ENCODE data around the gene SPATA24.
"Not testable (repeated sequence)": the region's sequence is repeated elsewhere in the genome, so short reads cannot be mapped to it uniquely, and the experiment has no call there.

Gene SPATA24

DNA sequence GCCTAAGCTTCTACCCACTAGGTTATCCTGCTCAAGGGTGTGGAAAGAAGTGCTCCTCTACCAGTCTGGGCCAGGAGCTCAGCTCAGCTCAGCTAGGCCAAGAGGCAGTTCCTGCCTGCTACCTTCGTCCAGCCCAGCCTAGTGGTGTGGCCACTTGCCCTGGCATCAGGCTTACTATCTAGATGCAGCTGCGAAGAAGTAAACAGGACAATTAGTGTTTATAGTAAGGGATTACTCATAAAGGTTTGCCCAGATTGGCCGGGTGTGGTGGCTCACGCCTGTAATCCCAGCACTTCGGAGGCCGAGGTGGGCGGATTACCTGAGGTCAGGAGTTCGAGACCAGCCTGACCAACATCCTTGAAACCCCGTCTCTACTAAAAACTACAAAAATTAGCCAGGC lies 12.8 kb upstream of the SPATA24 start:
- DNase-seq (ENCODE audit: low spot score), result no peak

DNA sequence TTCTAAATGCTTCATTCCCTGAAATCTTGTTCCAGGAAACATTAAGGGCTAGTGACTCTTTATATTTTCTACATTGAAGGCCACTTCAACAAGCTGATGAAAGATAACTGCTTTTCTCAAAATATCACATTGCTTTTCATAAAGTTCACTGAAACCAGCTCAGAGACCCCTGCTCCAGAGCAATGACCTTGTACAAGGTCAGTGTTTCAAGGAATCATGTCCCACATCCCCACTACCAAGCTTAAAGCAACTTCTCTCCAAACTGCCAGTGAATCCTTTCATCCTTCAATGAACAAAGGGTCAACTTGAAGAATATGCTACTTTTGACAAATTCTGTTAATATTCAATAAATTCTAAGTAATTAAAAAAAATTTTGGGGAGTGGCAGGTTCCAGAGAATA lies 12.0 kb upstream of the SPATA24 start:
- DNase-seq (ENCODE audit: low spot score), result no peak

DNA sequence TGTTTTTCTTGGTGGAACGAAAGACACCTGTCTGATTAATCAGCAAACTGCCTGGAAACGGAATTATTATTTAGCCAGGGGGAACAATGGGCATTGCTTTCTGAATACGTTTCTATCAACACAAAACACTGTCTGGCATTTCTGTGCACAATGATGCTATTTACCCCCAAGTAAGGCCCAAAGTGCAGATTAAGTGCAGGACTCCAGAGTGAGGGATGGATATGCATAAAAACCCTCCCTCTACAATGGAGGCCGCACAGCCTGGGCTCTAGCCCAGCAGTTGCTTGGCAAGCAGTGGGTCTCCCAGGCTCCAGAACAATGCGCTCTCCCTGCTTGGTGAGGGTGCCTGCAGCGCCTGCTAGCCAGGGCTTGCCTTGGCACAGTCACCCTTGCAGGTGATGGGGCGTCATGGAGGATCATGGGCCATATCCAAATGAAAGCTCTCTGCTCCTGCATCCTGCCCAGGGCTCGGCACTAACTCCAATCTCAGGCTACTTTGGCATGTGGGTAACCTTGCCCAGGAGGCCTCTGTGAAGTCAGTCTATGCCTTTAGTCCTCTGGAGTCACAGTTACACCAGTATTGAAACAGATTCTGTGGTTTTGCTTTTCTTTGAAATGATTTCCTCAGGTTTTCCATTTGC lies 11.5 kb upstream of the SPATA24 start:
- DNase-seq (ENCODE audit: low spot score), result no peak

- DNase-seq (ENCODE audit: low spot score), result no peak
These were observed 10.8 kb upstream of the SPATA24 start for GRCh38 chr5:139414581-139415130.

GRCh38 chr5:139413963-139414362 lies 10.1 kb upstream of the SPATA24 start:
- no peak for DNase-seq (ENCODE audit: low spot score)

DNA sequence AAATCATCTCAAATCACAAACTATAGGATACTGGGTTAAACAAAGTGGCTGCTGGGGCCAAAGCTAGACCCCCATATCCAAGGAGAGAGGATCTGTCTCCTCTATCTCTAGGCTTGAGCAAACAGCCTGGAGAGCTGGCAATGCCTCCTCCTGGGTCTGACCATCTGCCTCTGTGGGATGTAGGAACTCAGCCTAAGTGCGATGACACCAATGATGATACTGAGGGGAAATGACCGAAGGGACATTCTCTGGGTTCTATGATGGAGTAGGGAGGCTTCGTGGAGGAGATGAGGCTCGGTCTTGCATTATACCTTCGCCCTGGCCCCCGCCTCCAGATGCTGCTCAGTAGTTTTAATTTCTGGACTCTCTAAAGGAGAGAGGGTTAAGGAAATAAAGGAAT lies 9.3 kb upstream of the SPATA24 start:
- no peak for DNase-seq (ENCODE audit: low spot score)

DNA sequence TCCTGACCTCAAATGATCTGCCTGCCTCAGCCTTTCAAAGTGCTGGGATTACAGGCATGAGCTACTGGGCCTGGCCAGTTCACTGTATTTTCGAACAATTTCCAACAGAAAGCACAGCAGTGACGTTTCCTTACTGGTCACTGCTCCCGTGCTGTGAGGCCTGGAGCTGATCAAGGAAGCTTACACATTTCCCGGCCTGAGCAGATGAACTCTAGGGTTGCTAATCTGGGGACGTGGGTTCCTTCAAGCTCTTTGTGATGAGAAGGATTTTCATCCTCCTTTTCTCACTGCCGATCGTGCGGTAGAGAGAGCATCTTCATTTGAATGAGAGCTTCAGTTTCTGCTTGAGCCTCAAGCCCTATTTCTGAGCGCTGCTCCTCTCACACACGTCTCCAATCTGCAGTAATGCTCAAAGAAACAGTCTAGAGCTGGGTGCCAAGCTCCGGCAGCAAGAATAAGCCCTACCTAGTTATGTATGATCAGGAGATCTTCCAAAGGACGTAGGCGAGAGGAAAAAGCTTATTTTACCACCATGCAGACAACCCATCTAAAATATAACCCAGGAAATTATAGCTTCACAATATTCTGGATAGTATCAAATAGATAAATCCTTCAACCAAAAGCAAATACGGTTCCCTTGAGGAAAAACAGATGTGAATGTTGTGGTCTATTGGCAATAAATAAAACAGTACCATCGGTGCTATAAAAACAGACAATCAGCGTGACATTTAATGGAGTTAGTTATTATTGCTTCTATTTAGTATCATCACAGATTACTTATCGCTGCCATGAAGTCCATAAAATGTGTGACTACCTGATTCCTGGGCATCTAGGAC lies 7.3 kb upstream of the SPATA24 start:
- DNase-seq (ENCODE audit: low spot score), result no peak

DNA sequence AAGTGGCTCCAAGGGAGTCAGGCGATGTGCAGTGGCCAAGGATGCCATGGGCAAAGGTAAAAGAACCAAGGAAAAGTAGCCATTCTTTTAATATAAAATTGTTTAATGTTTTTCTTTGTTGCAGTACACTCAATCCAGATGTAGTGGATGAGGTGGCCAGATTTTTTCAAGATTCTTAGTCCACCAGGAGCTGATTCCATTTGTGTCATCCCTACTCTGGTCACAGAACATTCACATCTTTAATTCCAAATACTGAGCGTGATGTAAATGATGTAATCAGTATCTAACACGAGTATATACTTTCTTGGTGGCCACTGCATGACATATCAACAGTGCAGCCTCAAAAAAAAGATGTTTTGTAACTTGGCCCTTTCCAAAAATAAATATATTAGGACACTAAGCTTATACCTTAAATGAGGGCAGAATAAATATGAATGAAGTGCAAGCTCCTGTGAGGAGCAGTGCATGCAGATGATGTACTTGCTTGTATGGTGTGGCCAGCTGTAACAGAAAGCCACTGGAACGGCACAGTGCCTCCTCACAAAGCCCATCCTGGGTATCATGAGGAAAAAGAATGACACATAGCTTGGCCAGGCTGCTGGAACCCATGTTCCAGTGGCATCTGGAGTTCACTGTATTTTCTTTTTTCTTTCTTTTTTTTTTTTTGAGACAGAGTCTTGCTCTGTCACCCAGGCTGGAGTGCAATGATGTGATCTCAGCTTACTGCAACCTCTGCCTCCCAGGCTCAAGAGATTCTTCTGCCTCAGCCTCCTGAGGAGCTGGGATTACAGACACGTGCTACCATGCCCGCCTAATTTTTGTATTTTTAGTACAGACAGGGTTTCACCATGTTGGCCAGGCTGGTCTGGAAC lies 6.5 kb upstream of the SPATA24 start:
- no peak for DNase-seq (ENCODE audit: low spot score)

DNA sequence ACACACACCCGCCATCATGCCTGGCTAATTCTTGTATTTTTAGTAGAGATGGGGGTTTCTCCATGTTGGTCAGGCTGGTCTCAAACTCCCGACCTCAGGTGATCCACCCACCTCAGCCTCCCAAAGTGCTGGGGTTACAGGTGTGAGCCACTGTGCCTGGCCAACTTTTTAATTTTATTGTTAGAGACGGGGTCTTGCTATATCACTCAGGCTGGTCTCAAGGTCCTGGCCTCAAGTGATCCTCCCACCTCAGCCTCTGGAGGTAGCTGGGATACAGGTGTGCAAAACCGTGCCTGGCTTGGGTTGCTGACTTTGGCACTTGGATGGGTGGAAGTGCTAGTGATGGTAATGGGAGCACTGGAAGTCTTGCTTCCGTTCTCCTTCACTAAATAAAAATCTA lies 5.2 kb upstream of the SPATA24 start:
- not testable (repeated sequence) for DNase-seq (ENCODE audit: low spot score)

GRCh38 chr5:139408191-139408590 lies 4.3 kb upstream of the SPATA24 start:
- DNase-seq (ENCODE audit: low spot score), result no peak

GRCh38 chr5:139407517-139407916 lies 3.6 kb upstream of the SPATA24 start:
- no peak for DNase-seq (ENCODE audit: low spot score)

DNA sequence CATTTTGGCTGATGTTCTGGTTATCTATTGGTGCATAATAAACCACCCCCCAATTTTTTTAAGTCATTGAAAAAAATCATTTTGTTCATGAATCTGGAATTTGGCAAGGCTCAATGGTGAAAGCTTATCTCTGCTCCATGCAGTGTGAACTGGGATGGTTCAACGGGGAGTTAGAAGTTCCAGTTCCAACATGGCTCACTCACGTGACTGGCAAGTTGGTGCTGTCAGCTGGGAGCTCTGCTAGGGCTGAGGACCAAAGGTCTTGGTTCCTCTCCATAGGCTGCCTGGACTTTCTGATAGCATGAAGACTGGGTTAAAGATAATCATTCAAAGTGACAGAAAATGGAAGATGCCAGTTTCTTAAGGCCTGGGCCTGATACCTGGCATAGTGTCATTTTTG lies 3.1 kb upstream of the SPATA24 start:
- no peak for DNase-seq (ENCODE audit: low spot score)

DNA sequence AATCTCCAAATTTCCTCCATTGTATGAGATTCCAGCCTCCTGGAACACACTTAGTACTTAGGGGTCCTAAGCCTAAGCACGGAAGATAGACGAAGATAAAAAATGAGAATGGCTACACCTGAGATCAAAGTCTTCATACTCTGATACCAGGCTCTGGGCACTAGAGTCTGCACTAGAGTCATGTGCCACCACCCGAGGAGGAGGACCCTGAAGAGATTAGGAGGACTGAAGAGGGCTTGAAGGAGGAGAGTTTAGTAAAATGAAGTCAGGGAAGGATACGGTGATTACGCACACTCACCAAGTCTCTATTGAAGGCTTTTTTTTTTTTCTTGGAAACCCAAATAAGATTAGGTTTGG lies 573 bp upstream of the SPATA24 start:
- DNase-seq (ENCODE audit: low spot score), result no peak

- DNase-seq (ENCODE audit: low spot score), result no peak
These were observed 487 bp downstream of the SPATA24 start for GRCh38 chr5:139403418-139403786.

DNA sequence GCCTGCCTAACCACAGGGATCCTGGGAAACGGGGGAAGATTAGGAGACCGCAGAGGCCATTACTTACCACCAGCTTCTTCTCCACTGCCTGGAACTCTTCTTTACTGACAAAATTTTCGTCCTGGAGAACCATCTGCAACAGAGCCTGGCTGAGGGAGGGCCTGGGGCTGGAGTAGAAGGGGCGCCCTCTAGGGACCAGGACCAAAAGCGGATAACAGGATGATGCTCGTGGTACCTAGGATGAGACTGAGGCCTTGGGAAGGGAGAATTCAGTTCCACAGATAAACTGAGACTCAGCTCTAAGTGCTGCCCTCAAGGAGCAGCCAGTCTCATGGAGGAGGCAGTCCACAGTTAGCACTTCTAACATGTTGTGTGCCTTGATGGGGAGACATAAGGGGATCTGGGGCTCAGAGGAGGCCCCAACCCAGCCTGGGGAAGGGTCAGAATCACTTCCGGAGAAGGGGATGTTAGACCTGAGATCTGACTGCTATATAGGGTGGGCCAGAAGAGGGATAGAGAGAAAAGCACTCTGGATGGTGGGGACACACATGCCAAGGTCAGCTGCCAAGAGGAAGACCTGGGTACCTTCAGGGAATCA lies 1.2 kb downstream of the SPATA24 start:
- DNase-seq (ENCODE audit: low spot score), result peak; percentile 23

GRCh38 chr5:139401546-139401945 lies 2.3 kb downstream of the SPATA24 start:
- DNase-seq (ENCODE audit: low spot score), result no peak

DNA sequence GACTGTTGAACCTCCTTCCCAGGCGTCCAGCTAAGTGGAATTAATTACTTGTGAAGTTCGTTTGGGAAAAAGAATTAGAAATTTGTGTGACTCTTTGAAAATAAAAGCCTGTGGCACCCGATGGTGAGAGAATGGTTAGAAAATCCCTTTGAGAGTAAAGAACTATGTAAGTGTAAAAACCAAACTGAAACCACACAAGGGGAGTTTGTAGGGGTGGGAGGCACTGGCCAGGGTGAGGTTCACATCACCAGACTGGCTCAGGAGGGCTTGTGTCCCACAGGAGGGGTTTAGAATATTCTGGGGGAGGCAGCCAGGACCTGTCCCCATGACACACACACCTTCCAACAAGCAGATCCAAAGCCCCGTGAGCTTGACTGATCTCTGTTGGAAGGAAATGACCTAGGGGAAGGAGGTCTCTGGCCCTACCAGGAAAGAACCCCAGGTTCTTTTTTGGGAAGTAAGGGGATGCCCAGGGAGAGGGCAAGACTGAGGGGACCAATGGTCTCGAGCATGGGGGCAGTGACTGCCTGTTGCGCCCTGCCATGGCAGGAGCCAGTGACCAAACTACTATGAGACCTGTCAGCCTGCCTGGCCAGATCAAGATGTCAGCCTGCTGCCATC lies 4.3 kb downstream of the SPATA24 start:
- no peak for DNase-seq (ENCODE audit: low spot score)

DNA sequence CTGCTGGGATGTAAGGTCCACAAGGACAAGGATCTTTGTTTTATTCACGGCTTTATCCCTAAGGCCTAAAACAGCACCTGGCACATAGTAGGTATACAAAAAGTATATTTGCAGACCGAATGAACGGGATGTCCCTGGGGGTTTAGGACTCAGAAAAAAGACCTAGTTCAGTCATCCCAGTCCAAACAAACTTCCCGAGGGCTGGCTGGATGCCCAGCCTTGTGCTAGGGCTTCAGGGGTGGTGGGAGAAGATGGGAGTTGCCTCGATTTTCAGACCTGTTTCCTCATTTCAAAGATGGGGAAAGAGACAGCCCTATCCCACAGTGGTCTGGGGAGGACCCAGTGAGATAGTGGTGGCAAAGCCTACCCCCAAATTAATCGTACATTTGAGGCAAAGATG lies 6.0 kb downstream of the SPATA24 start:
- DNase-seq (ENCODE audit: low spot score), result no peak

DNA sequence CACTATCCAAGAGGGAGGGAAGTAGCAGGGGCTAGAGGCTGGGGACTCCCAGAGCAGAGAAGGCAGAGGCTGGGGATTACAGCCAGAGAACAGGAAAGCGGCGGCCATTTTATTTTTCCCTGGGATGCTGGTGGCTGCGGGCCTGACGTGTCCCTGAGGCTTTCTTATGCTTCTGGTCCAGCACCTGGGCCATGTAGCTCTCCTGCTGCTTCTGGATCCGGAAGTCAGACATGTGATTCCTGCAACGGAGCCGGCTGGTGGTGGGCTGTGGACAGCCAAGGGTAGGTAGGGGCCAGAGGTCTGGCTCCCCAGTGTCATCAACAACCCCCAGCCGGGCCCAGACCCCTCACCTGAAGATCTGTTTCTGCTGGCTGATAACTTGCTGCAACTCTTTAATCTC lies 7.2 kb downstream of the SPATA24 start:
- no peak for DNase-seq (ENCODE audit: low spot score)

DNA sequence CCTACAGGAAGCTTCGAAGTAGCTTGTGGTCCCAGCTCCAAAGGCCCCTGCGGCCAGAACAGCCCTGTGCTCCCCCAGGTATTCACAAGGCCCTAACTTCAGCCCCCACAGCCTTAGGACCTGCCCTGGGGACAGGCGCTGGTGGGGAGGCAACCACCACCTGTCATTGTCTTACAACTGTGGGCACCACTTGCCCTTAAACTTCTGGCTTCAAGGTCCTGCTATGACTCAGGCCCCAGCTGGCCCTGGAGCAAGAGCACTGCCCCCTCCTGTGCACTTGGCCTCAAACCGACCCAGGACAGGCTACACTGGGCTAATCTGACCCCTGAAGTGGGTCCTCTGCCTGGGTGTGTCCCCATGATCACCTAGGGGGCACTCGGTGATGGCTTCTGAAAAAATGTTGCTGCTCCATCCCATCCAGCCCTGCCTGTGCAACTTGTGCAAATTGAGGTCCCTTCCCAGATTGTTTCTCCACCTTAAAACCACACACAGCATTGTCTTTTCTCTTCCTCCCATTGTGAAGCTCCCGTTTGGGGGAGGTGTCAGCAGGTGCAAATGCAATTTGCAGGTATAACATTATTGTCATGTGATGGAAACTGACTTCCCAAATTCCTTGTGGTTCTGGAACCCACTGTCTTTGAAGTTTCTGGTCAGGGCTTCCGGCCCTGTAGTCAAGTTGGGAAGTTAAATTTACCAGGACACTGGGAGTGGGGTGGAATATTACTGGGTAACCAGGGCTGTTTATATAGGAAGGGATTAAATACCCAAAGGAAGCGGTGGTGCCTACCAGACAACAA lies 7.8 kb downstream of the SPATA24 start:
- DNase-seq (ENCODE audit: low spot score), result peak; percentile 41
